ENCODE data around the gene WNT8A. TPM values are rescaled to one million over a fixed set of nuclear protein-coding genes. Genes with fewer than 3 reads are reported as not detected.

The WNT8A gene
- total and polyA plus RNA-seq, 2 of the 8 experiments (the other 6 are each of a cell fraction or from before 2014, with no cell fraction given): 0.06 TPM; not detected in 1

GRCh38 chr5:138140268-138140667, 56.4 kb downstream of the WNT8A start:
- Histone ChIP-seq H2BK12ac (ENCODE audit: low read depth, low read length) (no peak overlapping the region), H4K5ac (ENCODE audit: insufficient read length, low read depth, low read length) (no peak overlapping the region), H2BK20ac (ENCODE audit: low read length) (no peak overlapping the region), H3K4me3 (ENCODE audit: extremely low read depth in 1 of 4, insufficient read depth in 2 of 4, low read depth in 3 of 4, low read length in 4 of 4) (no peak overlapping the region), H3K36me3 (ENCODE audit: control insufficient read depth in 2 of 4, insufficient read depth in 4 of 4, low read length in 3 of 4) (no peaks in the 10 kb centered on the region), H2AK5ac (ENCODE audit: low read depth, low read length) (no peak overlapping the region), H3K9me3 (ENCODE audit: insufficient read depth in 2 of 2, low read depth in 1 of 2, low read length in 1 of 2) (no peaks in the 10 kb centered on the region), H3K9ac (replicated peaks in 1 of 4; ENCODE audit: extremely low read depth in 1 of 4, low read depth in 3 of 4, low read length in 3 of 4) (no peak overlapping the region), H3K23ac (ENCODE audit: insufficient read length) (no peak overlapping the region), H4K20me1 (replicated peaks in 1 of 2; ENCODE audit: control insufficient read depth in 1 of 2, insufficient read depth in 2 of 2, low read length in 2 of 2) (no peaks in the 10 kb centered on the region), H3K4me1 (replicated peaks in 1 of 4; ENCODE audit: control insufficient read depth in 3 of 4, insufficient read depth in 4 of 4, low read length in 3 of 4) (no peaks in the 10 kb centered on the region; a peak in 1 of 7 replicates), H3K27me3 (replicated peaks in 1 of 4; ENCODE audit: control insufficient read depth in 3 of 4, extremely low read depth in 1 of 4, insufficient read depth in 3 of 4, low read length in 3 of 4) (no peaks in the 10 kb centered on the region), H2BK15ac (ENCODE audit: low read length) (no peak overlapping the region), H3K4ac (replicated peaks; ENCODE audit: insufficient read length, low read depth, low read length) (no peak overlapping the region), H2BK5ac (ENCODE audit: low read depth, low read length) (no peak overlapping the region), H3K18ac (ENCODE audit: extremely low read depth, low read length) (no peak overlapping the region), H4K8ac (ENCODE audit: extremely low read depth, insufficient read depth, low read length) (no peak overlapping the region), H3K4me2 (ENCODE audit: insufficient read depth in 1 of 2, low read depth in 2 of 2, low read length in 2 of 2) (no peak overlapping the region; a peak in 1 of 4 replicates), H3K14ac (ENCODE audit: insufficient read length) (no peak overlapping the region), H3K56ac (replicated peaks; ENCODE audit: insufficient read length, low read depth, low read length) (no peak overlapping the region), H2BK120ac (replicated peaks; ENCODE audit: low read depth, low read length) (no peak overlapping the region), H2AFZ (ENCODE audit: low read length) (no peak overlapping the region; the same call in 1 of the 2 replicates), H3K27ac (ENCODE audit: low read depth, low read length) (no peak overlapping the region), H3K23me2 (ENCODE audit: low read depth, low read length) (peaks cover 4% of the 10 kb centered on the region; the same call in 1 of the 2 replicates), H4K91ac (replicated peaks; ENCODE audit: insufficient read length, low read length) (no peak overlapping the region), H3K79me1 (ENCODE audit: low read depth, low read length) (no peaks in the 10 kb centered on the region), H3K79me2 (ENCODE audit: control insufficient read depth in 1 of 2, insufficient read depth in 2 of 2, low read length in 2 of 2) (no peaks in the 10 kb centered on the region)
- ChIA-PET CTCF (ENCODE audit: partially characterized antibody) (interaction anchor here (1.0 to 2.8 kb wide), 5 partner anchors 22 to 104 kb away, joined by 3 to 10 read pairs (median 6); no protein-coding TSS in a partner anchor), POLR2A (ENCODE audit: partially characterized antibody) (interaction anchor here (1.3 kb wide), 1 partner anchor 325 kb away, joined by 4 read pairs; the partner anchor contains the start of gene EGR1)
- no peak for FAIRE-seq
- no peak for DNase-seq (ENCODE audit: low read depth in 1 of 2, low spot score in 2 of 2)
- TF ChIP-seq POU5F1 (IDR thresholded peaks at IDR 0.05; ENCODE audit: low read depth, low read length): no peak
- TF ChIP-seq POLR2A (IDR thresholded peaks at IDR 0.05; ENCODE audit: control extremely low read depth in 1 of 2, low read depth in 2 of 2, low read length in 2 of 2): no peak
- TF ChIP-seq CREB1 (IDR thresholded peaks at IDR 0.05): no peak
- TF ChIP-seq EGR1 (IDR thresholded peaks at IDR 0.05; ENCODE audit: borderline replicate concordance, low read depth, low read length): no peak
- TF ChIP-seq SUZ12 (IDR thresholded peaks at IDR 0.05; ENCODE audit: low read length): no peak
- no peak for TF ChIP-seq ASH2L (IDR thresholded peaks at IDR 0.05; ENCODE audit: low read length)
- TF ChIP-seq YY1 (IDR thresholded peaks at IDR 0.05; ENCODE audit: low read depth, low read length): no peak
- no peak for TF ChIP-seq POLR2AphosphoS5 (IDR thresholded peaks at IDR 0.05; ENCODE audit: low read depth, low read length)
- TF ChIP-seq SIRT6 (IDR thresholded peaks at IDR 0.05; ENCODE audit: low read length): no peak
- TF ChIP-seq SRF (IDR thresholded peaks at IDR 0.05; ENCODE audit: low read depth, low read length): no peak
- no peak for TF ChIP-seq USF2 (IDR thresholded peaks at IDR 0.05; ENCODE audit: low read length)
- 83% methylated on average over 4 of the region's 4 CpGs; no CpG with 5 or more reads in 1 of the 2 experiments for WGBS, 2 experiments (ENCODE audit: extremely low coverage in 1 of 2, insufficient coverage in 1 of 2, insufficient read length in 1 of 2, insufficient replicate concordance in 2 of 2, low coverage in 1 of 2, low lambda C conversion rate in 2 of 2, missing lambda C conversion rate in 1 of 2)
